ENCODE results near the gene PGA3. TPM values are rescaled to one million over a fixed set of nuclear protein-coding genes. Genes with fewer than 3 reads are reported as not detected.

The PGA3 gene
- total RNA-seq, 2 experiments from 2014 or later = not detected

DNA sequence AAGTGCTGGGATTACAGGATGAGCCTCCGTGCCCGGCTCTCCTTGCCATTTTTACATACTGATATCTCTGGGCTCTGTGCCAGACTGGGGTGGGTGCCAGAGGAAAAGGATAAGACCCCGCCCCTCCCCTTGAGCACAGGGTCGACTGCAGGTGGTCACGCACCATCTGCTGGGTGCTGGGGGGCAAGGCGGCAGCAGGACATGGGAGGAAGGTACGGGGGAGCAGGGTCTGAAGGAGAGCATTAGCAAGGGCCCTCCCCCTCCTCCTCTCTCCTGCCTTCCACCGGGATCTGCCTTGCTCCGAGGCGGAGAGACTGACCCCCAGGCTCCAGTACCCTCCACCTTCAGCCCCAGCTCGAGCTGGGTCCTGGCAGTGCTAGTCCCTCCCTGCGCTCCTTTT is 9.7 kb upstream of the PGA3 start:
- no peaks in the 10 kb centered on the region for H3K36me3 Mint-ChIP-seq (ENCODE audit: low read depth)
- H3K4me1 ChIP-seq (ENCODE audit: insufficient read depth, low read length) = no peaks in the 10 kb centered on the region
- ChIA-PET CTCF (no interaction called here), POLR2A (no interaction called here)
- H3K9me3 ChIP-seq (ENCODE audit: control insufficient read depth in 1 of 2, insufficient read depth in 1 of 2, low read length in 2 of 2) = peaks cover 0 to 3% of the 10 kb centered on the region in 2 experiments
- no peak overlapping the region for H3K27ac ChIP-seq (ENCODE audit: low read depth in 1 of 2, low read length in 2 of 2)
- peaks cover 8% of the 10 kb centered on the region for H3K27me3 Mint-ChIP-seq
- H3K27ac Mint-ChIP-seq = no peak overlapping the region
- H3K27me3 ChIP-seq (ENCODE audit: control insufficient read depth in 1 of 2, insufficient read depth in 2 of 2, low read length in 2 of 2) = no peaks in the 10 kb centered on the region
- DNase-seq (no peak), ATAC-seq (ENCODE audit: poor library complexity) (no peak)
- no peaks in the 10 kb centered on the region for H3K9me3 Mint-ChIP-seq
- H3K4me1 Mint-ChIP-seq (ENCODE audit: low read depth) = no peaks in the 10 kb centered on the region
- TF ChIP-seq CTCF (IDR thresholded peaks at IDR 0.05) = no peak
- H3K36me3 ChIP-seq (ENCODE audit: insufficient read depth, low read length) = no peaks in the 10 kb centered on the region
- no peak overlapping the region for H3K4me3 ChIP-seq (ENCODE audit: low read length)
- intact Hi-C loops (cut with DNase I, micrococcal nuclease) = no loop called here
- no peak overlapping the region for H3K4me3 Mint-ChIP-seq

DNA sequence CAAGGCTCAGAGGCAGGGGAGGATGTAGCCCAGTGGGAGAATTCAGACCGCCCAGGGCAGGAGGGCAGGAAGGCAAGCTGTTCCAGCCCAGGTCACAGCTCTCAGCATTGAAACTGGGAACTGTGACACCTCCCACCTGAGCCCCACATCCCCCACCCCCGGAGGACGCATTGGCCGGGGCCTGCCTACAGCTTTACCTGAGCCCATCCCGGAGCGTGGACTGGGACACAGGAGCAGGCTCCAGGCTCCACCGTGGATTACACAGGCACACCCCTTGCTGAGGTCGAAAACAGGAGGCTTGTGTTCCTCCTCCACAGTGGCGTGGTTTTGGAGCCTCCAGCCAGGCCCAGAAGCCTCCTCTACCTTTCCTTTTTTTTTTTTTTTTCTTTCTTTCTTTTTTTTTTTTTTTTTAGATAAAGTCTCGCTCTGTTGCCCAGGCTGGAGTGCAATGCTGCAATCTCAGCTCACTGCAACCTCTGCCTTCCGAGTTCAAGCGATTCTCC is 9.1 kb upstream of the PGA3 start:
- no peak overlapping the region for H3K4me3 ChIP-seq (ENCODE audit: low read length)
- Mint-ChIP-seq H3K36me3 (ENCODE audit: low read depth) (no peaks in the 10 kb centered on the region), H3K27me3 (peaks cover 8% of the 10 kb centered on the region), H3K27ac (no peak overlapping the region), H3K4me3 (no peak overlapping the region), H3K4me1 (ENCODE audit: low read depth) (no peaks in the 10 kb centered on the region), H3K9me3 (no peaks in the 10 kb centered on the region)
- H3K4me1 ChIP-seq (ENCODE audit: insufficient read depth, low read length) = no peaks in the 10 kb centered on the region
- no peaks in the 10 kb centered on the region for H3K36me3 ChIP-seq (ENCODE audit: insufficient read depth, low read length)
- DNase-seq = no peak
- no peak for ATAC-seq (ENCODE audit: poor library complexity)
- POLR2A ChIA-PET = no interaction called here
- H3K27ac ChIP-seq (ENCODE audit: low read depth in 1 of 2, low read length in 2 of 2) = no peak overlapping the region
- intact Hi-C loops (cut with DNase I, micrococcal nuclease) = no loop called here
- H3K27me3 ChIP-seq (ENCODE audit: control insufficient read depth in 1 of 2, insufficient read depth in 2 of 2, low read length in 2 of 2) = no peaks in the 10 kb centered on the region
- TF ChIP-seq CTCF (IDR thresholded peaks at IDR 0.05) = no peak
- peaks cover 0 to 4% of the 10 kb centered on the region in 2 experiments for H3K9me3 ChIP-seq (ENCODE audit: control insufficient read depth in 1 of 2, insufficient read depth in 1 of 2, low read length in 2 of 2)
- CTCF ChIA-PET = no interaction called here

GRCh38 chr11:61194981-61195695 is 8.2 kb upstream of the PGA3 start:
- Mint-ChIP-seq H3K4me3 (no peak overlapping the region), H3K36me3 (ENCODE audit: low read depth) (no peaks in the 10 kb centered on the region), H3K27me3 (peaks cover 8% of the 10 kb centered on the region), H3K4me1 (ENCODE audit: low read depth) (no peaks in the 10 kb centered on the region), H3K9me3 (no peaks in the 10 kb centered on the region), H3K27ac (no peak overlapping the region)
- no peaks in the 10 kb centered on the region for H3K27me3 ChIP-seq (ENCODE audit: control insufficient read depth in 1 of 2, insufficient read depth in 2 of 2, low read length in 2 of 2)
- no peak for DNase-seq
- peaks cover 0 to 4% of the 10 kb centered on the region in 2 experiments for H3K9me3 ChIP-seq (ENCODE audit: control insufficient read depth in 1 of 2, insufficient read depth in 1 of 2, low read length in 2 of 2)
- no peak for ATAC-seq (ENCODE audit: poor library complexity)
- no peaks in the 10 kb centered on the region for H3K36me3 ChIP-seq (ENCODE audit: insufficient read depth, low read length)
- TF ChIP-seq CTCF (IDR thresholded peaks at IDR 0.05) = no peak
- no peak overlapping the region for H3K4me3 ChIP-seq (ENCODE audit: low read length)
- POLR2A ChIA-PET = no interaction called here
- CTCF ChIA-PET = no interaction called here
- H3K27ac ChIP-seq (ENCODE audit: low read depth in 1 of 2, low read length in 2 of 2) = no peak overlapping the region
- intact Hi-C loops (cut with DNase I, micrococcal nuclease) = no loop called here
- H3K4me1 ChIP-seq (ENCODE audit: insufficient read depth, low read length) = no peaks in the 10 kb centered on the region
